GM12872 (cell line): ENCODE data around the gene CXXC5.

ENCODE experiments used
- TF ChIP-seq, protein P1 (sequence below): IDR thresholded peaks from 3 replicates; pipeline ENCODE4 v1.5.1; 2011; ENCODE audit warnings: low read depth, mild to moderate bottlenecking, low read length, moderate library complexity; ENCODE audit not compliant: insufficient read depth

CXXC5 gene

DNA sequence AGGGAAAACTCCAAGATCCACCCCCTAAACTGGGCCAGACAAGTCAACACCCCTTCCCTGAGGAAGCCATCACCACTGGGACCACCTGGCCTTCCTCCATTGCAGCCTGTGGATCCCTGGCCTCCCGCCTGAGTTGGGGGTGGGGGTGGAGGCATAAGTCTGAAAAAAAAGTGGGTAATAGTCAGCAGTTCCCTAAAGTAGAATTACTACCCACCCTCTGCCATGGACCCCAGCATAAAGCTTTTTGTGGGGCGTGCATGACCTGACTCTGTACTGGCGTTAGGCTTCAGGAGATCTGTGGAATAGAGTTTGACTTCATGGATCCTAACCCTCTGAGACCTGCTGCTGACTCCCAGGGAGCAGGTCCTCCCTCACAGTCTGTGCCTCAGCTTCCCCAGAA lies 2.0 kb upstream of the CXXC5 start:
- TF ChIP-seq, protein P1, sequence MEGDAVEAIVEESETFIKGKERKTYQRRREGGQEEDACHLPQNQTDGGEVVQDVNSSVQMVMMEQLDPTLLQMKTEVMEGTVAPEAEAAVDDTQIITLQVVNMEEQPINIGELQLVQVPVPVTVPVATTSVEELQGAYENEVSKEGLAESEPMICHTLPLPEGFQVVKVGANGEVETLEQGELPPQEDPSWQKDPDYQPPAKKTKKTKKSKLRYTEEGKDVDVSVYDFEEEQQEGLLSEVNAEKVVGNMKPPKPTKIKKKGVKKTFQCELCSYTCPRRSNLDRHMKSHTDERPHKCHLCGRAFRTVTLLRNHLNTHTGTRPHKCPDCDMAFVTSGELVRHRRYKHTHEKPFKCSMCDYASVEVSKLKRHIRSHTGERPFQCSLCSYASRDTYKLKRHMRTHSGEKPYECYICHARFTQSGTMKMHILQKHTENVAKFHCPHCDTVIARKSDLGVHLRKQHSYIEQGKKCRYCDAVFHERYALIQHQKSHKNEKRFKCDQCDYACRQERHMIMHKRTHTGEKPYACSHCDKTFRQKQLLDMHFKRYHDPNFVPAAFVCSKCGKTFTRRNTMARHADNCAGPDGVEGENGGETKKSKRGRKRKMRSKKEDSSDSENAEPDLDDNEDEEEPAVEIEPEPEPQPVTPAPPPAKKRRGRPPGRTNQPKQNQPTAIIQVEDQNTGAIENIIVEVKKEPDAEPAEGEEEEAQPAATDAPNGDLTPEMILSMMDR = no peak

DNA sequence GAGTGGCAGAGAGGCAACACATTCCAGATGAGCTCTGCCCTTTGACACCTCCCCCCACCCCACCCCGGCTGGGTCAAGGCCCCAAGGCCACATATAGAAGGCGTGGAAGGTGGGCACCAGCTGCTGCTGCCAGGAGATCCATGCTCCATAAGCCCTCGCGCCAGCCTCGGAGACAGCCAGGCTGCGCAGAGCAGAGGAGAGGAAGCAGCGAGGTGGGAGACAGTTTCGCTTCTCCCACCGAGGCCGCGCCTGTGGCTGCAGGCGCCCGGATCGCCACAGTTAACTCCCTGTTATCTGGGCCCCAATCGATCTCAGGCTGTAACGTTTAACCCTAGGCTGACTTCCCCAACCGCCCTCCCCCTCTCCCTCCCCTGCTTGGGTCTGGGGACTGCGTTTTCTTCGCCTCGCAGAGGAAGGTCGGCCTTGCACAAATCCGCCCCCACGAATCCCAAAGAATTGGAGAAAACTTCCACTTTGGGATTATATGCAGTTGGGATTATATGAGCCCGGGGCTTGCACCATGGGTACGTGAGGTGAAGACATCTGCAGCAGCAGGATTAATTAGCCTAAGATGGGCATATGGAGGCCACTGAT lies 1.1 kb upstream of the CXXC5 start:
- TF ChIP-seq, protein P1 = no peak

DNA sequence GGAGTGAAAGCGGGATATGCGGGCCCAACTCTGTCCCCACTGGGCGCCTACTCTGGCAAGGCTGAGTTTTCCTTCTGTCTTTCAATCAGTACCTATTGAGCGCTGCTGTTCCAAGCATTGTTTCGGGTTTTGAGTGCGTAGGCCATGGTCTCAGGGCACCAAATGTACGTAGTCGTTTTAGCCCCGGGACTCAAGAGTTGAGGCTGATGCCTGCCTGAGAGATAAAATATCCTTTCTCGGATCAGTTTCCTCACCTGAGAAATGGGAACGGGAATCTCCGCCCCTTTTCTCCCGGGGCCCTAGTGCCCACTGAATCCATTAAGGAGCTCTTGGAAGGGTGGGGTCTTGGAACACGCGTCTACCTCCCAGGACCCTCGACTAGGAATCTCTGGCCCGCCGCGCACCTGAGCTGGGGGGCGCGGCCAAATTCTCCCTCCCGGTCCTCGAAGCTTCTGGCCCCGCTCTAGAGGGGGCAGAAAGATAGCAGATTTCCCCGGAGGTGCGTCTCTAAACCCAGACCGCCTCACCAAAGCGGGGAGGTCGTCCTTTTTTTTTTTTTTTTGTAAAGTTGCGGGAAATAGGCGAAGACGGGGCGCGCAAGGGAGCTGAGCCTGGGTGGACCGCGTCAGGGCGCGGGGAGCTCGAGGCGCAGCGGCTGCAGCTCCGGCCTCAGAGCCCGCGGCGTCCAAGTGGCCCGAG lies 494 bp upstream of the CXXC5 start:
- TF ChIP-seq, protein P1 = no peak

DNA sequence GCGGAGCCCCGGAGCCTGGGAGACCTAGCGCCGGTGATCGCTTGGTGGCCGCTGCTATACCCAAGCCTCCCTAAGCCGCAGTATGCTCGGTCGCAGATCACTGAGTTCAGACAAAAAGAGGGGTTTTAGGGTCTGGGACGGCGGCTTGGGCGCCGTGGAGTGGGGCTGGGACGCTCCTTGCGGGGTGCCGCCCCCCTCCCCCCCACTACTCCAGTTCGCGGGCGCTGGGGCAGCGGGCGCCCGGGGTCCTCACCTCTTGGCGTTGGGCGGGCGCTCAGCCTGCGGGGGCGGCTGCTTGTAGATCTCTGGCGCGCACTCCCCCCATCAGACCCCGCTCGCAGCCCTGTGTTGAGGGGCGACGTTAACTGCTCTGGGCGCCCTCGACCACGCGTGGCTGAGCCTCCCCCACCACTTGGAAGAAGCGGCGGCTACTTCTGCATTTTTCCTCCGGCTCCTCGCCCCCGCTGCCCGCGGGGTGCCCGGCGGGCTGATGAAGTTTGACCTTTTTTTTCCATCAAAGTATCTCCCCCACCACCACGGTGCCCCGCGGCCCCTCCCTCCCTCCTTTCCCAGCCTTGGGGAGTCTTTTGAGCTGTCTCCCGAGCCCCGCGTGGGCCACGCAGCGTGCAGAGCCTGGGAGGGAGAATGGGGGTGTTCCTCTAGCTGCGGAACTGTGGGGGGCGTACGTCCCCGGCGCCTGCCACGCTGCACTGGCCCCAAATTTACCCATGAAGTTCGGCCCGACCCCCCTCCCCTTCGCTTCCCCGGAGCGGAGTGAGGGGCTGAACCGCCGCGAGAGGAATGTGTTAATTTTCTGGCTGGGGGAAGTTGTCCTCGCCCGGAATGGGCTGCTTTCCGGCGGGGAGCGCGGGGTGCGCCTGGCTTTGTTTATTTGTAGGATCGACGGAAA lies 1.2 kb downstream of the CXXC5 start:
- TF ChIP-seq, protein P1 = peak; percentile 21; the same call in 1 of the 3 replicates

DNA sequence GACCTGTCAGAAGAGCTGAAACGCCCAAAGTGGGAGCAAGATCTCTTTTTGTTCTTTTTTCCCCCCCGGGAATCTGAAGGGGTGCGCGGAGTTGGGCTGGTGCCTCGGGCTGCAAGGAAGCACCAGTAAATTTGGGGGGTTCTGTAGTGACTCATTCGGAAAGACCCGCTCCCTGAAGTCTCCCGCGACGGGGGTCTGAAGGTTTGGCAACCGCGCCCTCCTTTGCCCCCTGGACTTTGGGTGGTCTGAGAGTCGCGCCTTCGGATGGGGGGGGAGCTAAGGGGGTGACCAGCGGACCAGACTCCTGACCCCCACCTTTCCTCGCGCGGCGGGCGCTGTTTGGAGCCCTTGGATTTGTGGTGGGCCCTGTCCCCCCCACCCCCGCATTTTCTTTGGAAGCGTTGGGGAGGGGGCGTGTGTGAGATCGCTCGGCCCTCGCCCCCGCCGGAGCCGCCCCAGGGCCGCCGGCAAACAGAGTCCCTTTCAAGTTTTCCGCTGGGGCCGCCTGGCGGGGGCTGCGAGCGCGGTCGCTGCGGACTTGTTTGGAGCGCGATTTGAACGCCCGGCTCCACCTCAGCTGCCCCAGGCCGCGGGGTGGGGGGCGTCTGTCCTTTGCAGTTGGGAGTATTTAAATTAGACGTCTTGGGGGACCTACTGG lies 2.0 kb downstream of the CXXC5 start:
- TF ChIP-seq, protein P1 = peak; percentile 48; the same call in 2 of the 3 replicates

DNA sequence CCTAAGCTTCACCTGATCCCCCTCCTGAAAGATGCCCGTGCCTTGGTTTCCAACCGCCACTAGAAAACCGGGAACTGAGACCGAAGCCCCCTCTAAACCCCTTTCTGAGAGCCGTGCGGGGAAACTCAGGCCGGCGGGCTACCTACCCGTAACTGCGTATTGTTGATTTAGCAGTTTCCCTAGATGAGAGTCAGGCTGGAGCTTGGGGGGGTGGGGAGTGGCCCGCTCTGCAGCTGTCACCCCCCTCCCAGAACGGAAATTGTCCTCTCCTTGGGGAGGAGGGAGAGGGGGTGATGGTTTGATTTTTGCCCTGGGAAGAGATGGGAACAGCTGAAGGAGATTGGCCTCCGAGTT lies 2.5 kb downstream of the CXXC5 start:
- TF ChIP-seq, protein P1 = no peak
